ENCODE measurements around the gene LDLRAD4. TPM values are rescaled to one million over a fixed set of nuclear protein-coding genes. Genes with fewer than 3 reads are reported as not detected.

The LDLRAD4 gene
- total and polyA plus RNA-seq, 5 donors from 2014 or later, result 42.4 to 207 (median 49.8) TPM

- no peaks in the 10 kb centered on the region for H3K27me3 ChIP-seq (ENCODE audit: control insufficient read depth, insufficient read depth, low read length)
- Mint-ChIP-seq H3K27ac (peak overlapping the region; percentile 96 to 100 (median 99)), H3K36me3 (no peaks in the 10 kb centered on the region), H3K4me3 (peak overlapping the region; percentile 83 to 91 (median 86)), H3K27me3 (no peaks in the 10 kb centered on the region), H3K4me1 (peaks cover 41 to 96% (median 64%) of the 10 kb centered on the region in 4 donors), H3K9me3 (no peaks in the 10 kb centered on the region)
- DNase-seq, result peak; percentile 79 to 92 (median 82)
- ATAC-seq (ENCODE audit: low read depth in 2 of 2), result peak; percentile 68 to 70
- H3K9me3 ChIP-seq (ENCODE audit: control insufficient read depth in 2 of 2, low read length in 2 of 2), result no peaks in the 10 kb centered on the region
- no peaks in the 10 kb centered on the region for H3K36me3 ChIP-seq (ENCODE audit: control insufficient read depth, insufficient read depth, low read length)
- H3K4me1 ChIP-seq (ENCODE audit: control insufficient read depth, insufficient read depth, low read length, poor library complexity, severe bottlenecking), result peaks cover 94% of the 10 kb centered on the region
- peak overlapping the region; percentile 81 for H3K4me3 ChIP-seq (ENCODE audit: low read depth, low read length)
- H3K27ac ChIP-seq (ENCODE audit: insufficient read depth, low read length, poor library complexity, severe bottlenecking), result peak overlapping the region; percentile 99
Observed at GRCh38 chr18:13375302-13376255, 157.0 kb downstream of the LDLRAD4 start.

GRCh38 chr18:13376298-13376840, 157.8 kb downstream of the LDLRAD4 start:
- H3K36me3 Mint-ChIP-seq, result no peaks in the 10 kb centered on the region
- Histone ChIP-seq H3K4me1 (ENCODE audit: control insufficient read depth, insufficient read depth, low read length, poor library complexity, severe bottlenecking) (peaks cover 97% of the 10 kb centered on the region), H3K36me3 (ENCODE audit: control insufficient read depth, insufficient read depth, low read length) (no peaks in the 10 kb centered on the region), H3K4me3 (ENCODE audit: low read depth, low read length) (peak overlapping the region; percentile 81), H3K27ac (ENCODE audit: insufficient read depth, low read length, poor library complexity, severe bottlenecking) (peak overlapping the region; percentile 99), H3K27me3 (ENCODE audit: control insufficient read depth, insufficient read depth, low read length) (no peaks in the 10 kb centered on the region), H3K9me3 (ENCODE audit: control insufficient read depth in 2 of 2, low read length in 2 of 2) (no peaks in the 10 kb centered on the region)
- ATAC-seq (ENCODE audit: low read depth in 2 of 2) (peak; percentile 2 to 4), DNase-seq (peak in 2 of 3 donors; percentile 67 to 79)
- H3K27ac Mint-ChIP-seq, result peak overlapping the region; percentile 96 to 100 (median 99)
- H3K4me1 Mint-ChIP-seq, result peaks cover 42 to 96% (median 66%) of the 10 kb centered on the region in 4 donors
- H3K4me3 Mint-ChIP-seq, result peak overlapping the region; percentile 83 to 91 (median 86)
- H3K27me3 Mint-ChIP-seq, result no peaks in the 10 kb centered on the region
- H3K9me3 Mint-ChIP-seq, result no peaks in the 10 kb centered on the region

GRCh38 chr18:13376841-13377351, 158.3 kb downstream of the LDLRAD4 start:
- peaks cover 43 to 96% (median 68%) of the 10 kb centered on the region in 4 donors for H3K4me1 Mint-ChIP-seq
- H3K27ac ChIP-seq (ENCODE audit: insufficient read depth, low read length, poor library complexity, severe bottlenecking), result peak overlapping the region; percentile 99

GRCh38 chr18:13377496-13377895, 158.9 kb downstream of the LDLRAD4 start:
- Mint-ChIP-seq H3K4me3 (peak overlapping the region; percentile 83 to 91 (median 86)), H3K9me3 (no peaks in the 10 kb centered on the region), H3K27ac (peak overlapping the region; percentile 96 to 100 (median 99)), H3K36me3 (no peaks in the 10 kb centered on the region), H3K27me3 (peaks cover 4% of the 10 kb centered on the region), H3K4me1 (peaks cover 45 to 96% (median 66%) of the 10 kb centered on the region in 4 donors)
- DNase-seq (peak in 2 of 3 donors; percentile 41 to 76), ATAC-seq (ENCODE audit: low read depth in 2 of 2) (peak; percentile 3 to 13)
- Histone ChIP-seq H3K9me3 (ENCODE audit: control insufficient read depth in 2 of 2, low read length in 2 of 2) (no peaks in the 10 kb centered on the region), H3K36me3 (ENCODE audit: control insufficient read depth, insufficient read depth, low read length) (no peaks in the 10 kb centered on the region), H3K27ac (ENCODE audit: insufficient read depth, low read length, poor library complexity, severe bottlenecking) (peak overlapping the region; percentile 99), H3K4me3 (ENCODE audit: low read depth, low read length) (peak overlapping the region; percentile 81), H3K4me1 (ENCODE audit: control insufficient read depth, insufficient read depth, low read length, poor library complexity, severe bottlenecking) (peaks cover 95% of the 10 kb centered on the region), H3K27me3 (ENCODE audit: control insufficient read depth, insufficient read depth, low read length) (no peaks in the 10 kb centered on the region)

More at GRCh38 chr18:13376841-13377351, 158.3 kb downstream of the LDLRAD4 start:
- peak; percentile 65 to 71 for ATAC-seq (ENCODE audit: low read depth in 2 of 2)
- peak; percentile 67 to 92 (median 82) for DNase-seq
- Histone ChIP-seq H3K27me3 (ENCODE audit: control insufficient read depth, insufficient read depth, low read length) (no peaks in the 10 kb centered on the region), H3K4me3 (ENCODE audit: low read depth, low read length) (peak overlapping the region; percentile 81), H3K4me1 (ENCODE audit: control insufficient read depth, insufficient read depth, low read length, poor library complexity, severe bottlenecking) (peaks cover 97% of the 10 kb centered on the region), H3K36me3 (ENCODE audit: control insufficient read depth, insufficient read depth, low read length) (no peaks in the 10 kb centered on the region), H3K9me3 (ENCODE audit: control insufficient read depth in 2 of 2, low read length in 2 of 2) (no peaks in the 10 kb centered on the region)
- H3K27me3 Mint-ChIP-seq, result peaks cover under 1% of the 10 kb centered on the region
- H3K36me3 Mint-ChIP-seq, result no peaks in the 10 kb centered on the region
- peak overlapping the region; percentile 96 to 100 (median 99) for H3K27ac Mint-ChIP-seq
- H3K9me3 Mint-ChIP-seq, result no peaks in the 10 kb centered on the region
- peak overlapping the region; percentile 83 to 91 (median 86) for H3K4me3 Mint-ChIP-seq

- Histone ChIP-seq H3K36me3 (ENCODE audit: control insufficient read depth, insufficient read depth, low read length) (no peaks in the 10 kb centered on the region), H3K4me1 (ENCODE audit: control insufficient read depth, insufficient read depth, low read length, poor library complexity, severe bottlenecking) (peaks cover 95% of the 10 kb centered on the region), H3K27me3 (ENCODE audit: control insufficient read depth, insufficient read depth, low read length) (no peaks in the 10 kb centered on the region), H3K4me3 (ENCODE audit: low read depth, low read length) (peak overlapping the region; percentile 81), H3K27ac (ENCODE audit: insufficient read depth, low read length, poor library complexity, severe bottlenecking) (peak overlapping the region; percentile 99), H3K9me3 (ENCODE audit: control insufficient read depth in 2 of 2, low read length in 2 of 2) (no peaks in the 10 kb centered on the region)
- H3K27ac Mint-ChIP-seq, result peak overlapping the region; percentile 96 to 100 (median 99)
- DNase-seq (peak in 2 of 3 donors; percentile 23 to 71), ATAC-seq (ENCODE audit: low read depth in 2 of 2) (no peak)
- no peaks in the 10 kb centered on the region for H3K9me3 Mint-ChIP-seq
- H3K4me3 Mint-ChIP-seq, result peak overlapping the region; percentile 83 to 91 (median 86)
- no peaks in the 10 kb centered on the region for H3K36me3 Mint-ChIP-seq
- H3K27me3 Mint-ChIP-seq, result peaks cover 4% of the 10 kb centered on the region
- peaks cover 46 to 96% (median 65%) of the 10 kb centered on the region in 4 donors for H3K4me1 Mint-ChIP-seq
Observed at GRCh38 chr18:13378150-13378549, 159.6 kb downstream of the LDLRAD4 start.

GRCh38 chr18:13379062-13379865, 160.7 kb downstream of the LDLRAD4 start:
- Histone ChIP-seq H3K36me3 (ENCODE audit: control insufficient read depth, insufficient read depth, low read length) (no peaks in the 10 kb centered on the region), H3K4me1 (ENCODE audit: control insufficient read depth, insufficient read depth, low read length, poor library complexity, severe bottlenecking) (peaks cover 97% of the 10 kb centered on the region), H3K4me3 (ENCODE audit: low read depth, low read length) (peak overlapping the region; percentile 81), H3K27ac (ENCODE audit: insufficient read depth, low read length, poor library complexity, severe bottlenecking) (peak overlapping the region; percentile 99), H3K9me3 (ENCODE audit: control insufficient read depth in 2 of 2, low read length in 2 of 2) (no peaks in the 10 kb centered on the region), H3K27me3 (ENCODE audit: control insufficient read depth, insufficient read depth, low read length) (no peaks in the 10 kb centered on the region)
- Mint-ChIP-seq H3K27ac (peak overlapping the region; percentile 96 to 100 (median 99)), H3K4me3 (peak overlapping the region; percentile 83 to 91 (median 86)), H3K36me3 (no peaks in the 10 kb centered on the region), H3K27me3 (peaks cover 4% of the 10 kb centered on the region), H3K4me1 (peaks cover 42 to 98% (median 65%) of the 10 kb centered on the region in 4 donors), H3K9me3 (no peaks in the 10 kb centered on the region)
- no peak for DNase-seq
- ATAC-seq (ENCODE audit: low read depth in 2 of 2), result no peak
